Stomach smooth muscle (tissue), 2 donors: ENCODE data around the gene UGGT1.

ENCODE experiments used
- H3K27ac ChIP-seq: one replicate; pipeline ENCODE4 v1.7.0; 2013; ENCODE audit warnings: mild to moderate bottlenecking, low read length, inconsistent platforms
- H3K27me3 ChIP-seq, 2 donors: one replicate each; pipeline ENCODE4 v1.7.0; 2013; ENCODE audit warnings: low read length in 2 of 2; ENCODE audit not compliant: insufficient read depth in 2 of 2, control insufficient read depth in 1 of 2
- H3K36me3 ChIP-seq, 2 donors: one replicate each; pipeline ENCODE4 v1.7.0; 2013; ENCODE audit warnings: low read length in 2 of 2; ENCODE audit not compliant: control insufficient read depth in 2 of 2, insufficient read depth in 2 of 2
- H3K4me1 ChIP-seq: one replicate; pipeline ENCODE4 v1.7.0; 2013; ENCODE audit warnings: low read length; ENCODE audit not compliant: control insufficient read depth, insufficient read depth
- H3K4me3 ChIP-seq, 2 donors: one replicate each; pipeline ENCODE4 v1.7.0; 2013; ENCODE audit warnings: low read length in 2 of 2
- H3K9ac ChIP-seq, 2 donors: one replicate each; pipeline ENCODE4 v1.7.0; 2013; ENCODE audit warnings: low read length in 2 of 2, mild to moderate bottlenecking in 1 of 2
- H3K9me3 ChIP-seq, 2 donors: one replicate each; pipeline ENCODE4 v1.7.0; 2013; ENCODE audit warnings: low read length in 2 of 2; ENCODE audit not compliant: control insufficient read depth in 2 of 2
- donor health status: healthy.
- donor health status: Pancreatic carcinoma.

UGGT1 gene

GRCh38 chr2:128187032-128187654, 96.1 kb downstream of the UGGT1 start:
- no peak overlapping the region for H3K4me3 ChIP-seq
- H3K27me3 ChIP-seq, result no peaks in the 10 kb centered on the region
- peaks cover 9 to 14% of the 10 kb centered on the region in 2 donors for H3K36me3 ChIP-seq
- no peak overlapping the region for H3K9ac ChIP-seq
- H3K27ac ChIP-seq, result no peak overlapping the region
- H3K4me1 ChIP-seq, result no peaks in the 10 kb centered on the region
- H3K9me3 ChIP-seq, result no peaks in the 10 kb centered on the region

- H3K27ac ChIP-seq, result no peak overlapping the region
These were observed 104.5 kb downstream of the UGGT1 start for GRCh38 chr2:128195435-128195984.

GRCh38 chr2:128196026-128196425, 105.0 kb downstream of the UGGT1 start:
- peak overlapping the region; percentile 64 for H3K27ac ChIP-seq
- no peaks in the 10 kb centered on the region for H3K9me3 ChIP-seq
- peak overlapping the region in 1 of 2 donors; percentile 54 for H3K4me3 ChIP-seq
- H3K9ac ChIP-seq, result peak overlapping the region; percentile 33 to 47
- peaks cover 18% of the 10 kb centered on the region for H3K4me1 ChIP-seq
- no peaks in the 10 kb centered on the region for H3K27me3 ChIP-seq
- peaks cover 0 to 2% of the 10 kb centered on the region in 2 donors for H3K36me3 ChIP-seq

More at GRCh38 chr2:128195435-128195984, 104.5 kb downstream of the UGGT1 start:
- peaks cover 18% of the 10 kb centered on the region for H3K4me1 ChIP-seq
- no peaks in the 10 kb centered on the region for H3K9me3 ChIP-seq
- H3K36me3 ChIP-seq, result peaks cover 5 to 6% of the 10 kb centered on the region in 2 donors
- H3K4me3 ChIP-seq, result no peak overlapping the region
- H3K27me3 ChIP-seq, result no peaks in the 10 kb centered on the region
- H3K9ac ChIP-seq, result no peak overlapping the region

- peak overlapping the region; percentile 33 to 47 for H3K9ac ChIP-seq
- H3K27ac ChIP-seq, result peak overlapping the region; percentile 64
- no peaks in the 10 kb centered on the region for H3K9me3 ChIP-seq
These were observed 105.5 kb downstream of the UGGT1 start for GRCh38 chr2:128196471-128196931.

GRCh38 chr2:128197059-128197458, 106.1 kb downstream of the UGGT1 start:
- H3K9me3 ChIP-seq, result no peaks in the 10 kb centered on the region
- peaks cover 18% of the 10 kb centered on the region for H3K4me1 ChIP-seq
- H3K36me3 ChIP-seq, result peaks cover 0 to 2% of the 10 kb centered on the region in 2 donors
- no peaks in the 10 kb centered on the region for H3K27me3 ChIP-seq
- no peak overlapping the region for H3K4me3 ChIP-seq
- H3K27ac ChIP-seq, result peak overlapping the region; percentile 64
- peak overlapping the region in 1 of 2 donors; percentile 33 for H3K9ac ChIP-seq

More at GRCh38 chr2:128196471-128196931, 105.5 kb downstream of the UGGT1 start:
- H3K27me3 ChIP-seq, result no peaks in the 10 kb centered on the region
- H3K4me1 ChIP-seq, result peaks cover 18% of the 10 kb centered on the region
- peak overlapping the region in 1 of 2 donors; percentile 54 for H3K4me3 ChIP-seq
- H3K36me3 ChIP-seq, result peaks cover 0 to 2% of the 10 kb centered on the region in 2 donors

- Histone ChIP-seq H3K36me3 (no peaks in the 10 kb centered on the region), H3K4me3 (no peak overlapping the region), H3K9ac (no peak overlapping the region), H3K4me1 (peaks cover 18% of the 10 kb centered on the region), H3K9me3 (no peaks in the 10 kb centered on the region), H3K27me3 (no peaks in the 10 kb centered on the region), H3K27ac (no peak overlapping the region)
These were observed 107.7 kb downstream of the UGGT1 start for GRCh38 chr2:128198656-128199055.

GRCh38 chr2:128199141-128199540, 108.1 kb downstream of the UGGT1 start:
- Histone ChIP-seq H3K27ac (no peak overlapping the region), H3K9ac (no peak overlapping the region), H3K27me3 (no peaks in the 10 kb centered on the region), H3K4me1 (peaks cover 18% of the 10 kb centered on the region), H3K9me3 (no peaks in the 10 kb centered on the region), H3K4me3 (no peak overlapping the region), H3K36me3 (no peaks in the 10 kb centered on the region)

GRCh38 chr2:128202791-128203190, 111.8 kb downstream of the UGGT1 start:
- no peak overlapping the region for H3K27ac ChIP-seq
- H3K4me1 ChIP-seq, result peaks cover 2% of the 10 kb centered on the region
- no peak overlapping the region for H3K9ac ChIP-seq

GRCh38 chr2:128206245-128206644, 115.2 kb downstream of the UGGT1 start:
- Histone ChIP-seq H3K36me3 (no peaks in the 10 kb centered on the region), H3K4me3 (no peak overlapping the region), H3K9me3 (no peaks in the 10 kb centered on the region), H3K27me3 (no peaks in the 10 kb centered on the region), H3K4me1 (no peaks in the 10 kb centered on the region), H3K27ac (no peak overlapping the region), H3K9ac (no peak overlapping the region)

More at GRCh38 chr2:128202791-128203190, 111.8 kb downstream of the UGGT1 start:
- Histone ChIP-seq H3K36me3 (no peaks in the 10 kb centered on the region), H3K9me3 (no peaks in the 10 kb centered on the region), H3K27me3 (no peaks in the 10 kb centered on the region), H3K4me3 (no peak overlapping the region)

- H3K27me3 ChIP-seq, result no peaks in the 10 kb centered on the region
- no peak overlapping the region for H3K4me3 ChIP-seq
- no peak overlapping the region for H3K9ac ChIP-seq
- H3K4me1 ChIP-seq, result no peaks in the 10 kb centered on the region
- H3K27ac ChIP-seq, result no peak overlapping the region
- no peaks in the 10 kb centered on the region for H3K9me3 ChIP-seq
- no peaks in the 10 kb centered on the region for H3K36me3 ChIP-seq
These were observed 117.0 kb downstream of the UGGT1 start for GRCh38 chr2:128208023-128208422.
